KG1 (cell line): ENCODE results near the gene NDUFV1.
"Not testable (repeated sequence)": the region's sequence is repeated elsewhere in the genome, so short reads cannot be mapped to it uniquely, and the experiment has no call there.

ENCODE experiments used
- DNase-seq: peaks from one replicate; lab custom pipeline; 2025; lab: John Stamatoyannopoulos, UW

NDUFV1 gene

DNA sequence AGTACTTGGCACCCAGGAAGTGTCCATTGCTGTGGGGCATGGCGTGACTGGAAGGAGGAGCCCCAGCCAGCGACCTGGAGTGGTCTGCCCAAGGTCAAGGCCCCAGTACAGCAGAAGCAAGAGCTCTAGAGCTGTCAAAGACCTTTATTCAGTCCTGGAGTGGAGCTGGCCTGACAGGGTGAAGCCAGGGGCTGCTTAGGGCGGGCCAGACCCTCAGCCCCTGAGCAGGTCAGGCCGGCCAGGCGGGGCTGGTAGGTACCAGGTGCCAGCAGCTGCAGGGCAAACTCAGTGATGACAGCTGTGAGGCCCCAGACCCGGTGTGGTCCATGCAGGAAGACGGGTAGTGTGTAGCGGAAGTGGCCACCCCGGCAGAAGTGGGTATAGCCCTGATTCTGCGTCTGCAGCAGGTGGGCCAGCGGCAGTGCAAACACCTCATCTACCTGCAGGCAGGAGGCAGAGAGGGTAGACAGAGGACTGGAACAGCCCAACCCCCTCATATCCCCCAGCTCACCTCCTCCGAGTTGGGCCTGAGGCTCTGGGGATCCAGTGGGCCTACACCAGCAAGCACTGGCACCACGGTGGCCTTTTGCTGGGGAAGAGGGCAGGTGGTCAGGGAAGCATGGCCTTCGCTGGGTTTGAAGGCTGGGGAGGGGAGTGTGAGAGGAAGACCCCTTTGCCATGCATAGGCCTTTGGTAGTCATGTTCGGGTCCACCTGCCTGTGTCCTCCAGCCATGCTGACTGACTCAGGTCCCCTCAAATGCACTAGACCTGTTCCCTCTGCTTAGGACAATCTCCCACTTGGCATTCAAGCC is 21.3 kb downstream of the NDUFV1 start:
- no peak for DNase-seq

DNA sequence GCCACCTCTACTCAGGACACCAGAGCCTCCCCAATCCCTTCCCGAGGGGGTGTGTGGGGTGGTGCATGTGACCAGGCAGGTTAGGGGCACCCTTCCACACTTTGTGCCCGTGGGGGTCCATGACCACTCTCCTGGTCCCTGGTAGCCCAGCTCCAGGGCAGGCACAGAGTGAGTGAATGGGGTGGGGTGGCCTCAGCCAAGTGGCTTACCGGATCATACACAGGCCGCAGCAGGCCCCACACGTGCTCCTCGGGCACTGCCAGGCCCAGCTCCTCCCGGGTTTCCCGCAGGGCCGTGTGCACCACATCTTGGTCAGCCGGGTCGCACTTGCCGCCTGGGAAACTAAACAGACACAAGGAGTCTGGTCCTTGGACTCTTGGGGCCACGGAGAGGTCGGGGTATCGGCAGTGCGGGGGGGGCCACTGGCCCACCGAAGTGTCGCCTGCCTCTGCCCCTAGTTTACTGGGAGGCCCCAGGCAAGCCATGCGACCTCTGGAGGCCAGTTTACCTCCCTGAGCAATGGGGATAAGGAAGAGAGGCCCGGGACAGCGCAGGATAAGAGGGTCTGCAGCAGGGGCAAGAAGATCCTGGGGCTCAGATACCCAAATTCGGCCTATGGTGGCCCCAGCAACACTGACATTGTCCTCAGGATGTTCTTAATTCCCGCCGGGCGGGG is 22.1 kb downstream of the NDUFV1 start:
- no peak for DNase-seq

DNA sequence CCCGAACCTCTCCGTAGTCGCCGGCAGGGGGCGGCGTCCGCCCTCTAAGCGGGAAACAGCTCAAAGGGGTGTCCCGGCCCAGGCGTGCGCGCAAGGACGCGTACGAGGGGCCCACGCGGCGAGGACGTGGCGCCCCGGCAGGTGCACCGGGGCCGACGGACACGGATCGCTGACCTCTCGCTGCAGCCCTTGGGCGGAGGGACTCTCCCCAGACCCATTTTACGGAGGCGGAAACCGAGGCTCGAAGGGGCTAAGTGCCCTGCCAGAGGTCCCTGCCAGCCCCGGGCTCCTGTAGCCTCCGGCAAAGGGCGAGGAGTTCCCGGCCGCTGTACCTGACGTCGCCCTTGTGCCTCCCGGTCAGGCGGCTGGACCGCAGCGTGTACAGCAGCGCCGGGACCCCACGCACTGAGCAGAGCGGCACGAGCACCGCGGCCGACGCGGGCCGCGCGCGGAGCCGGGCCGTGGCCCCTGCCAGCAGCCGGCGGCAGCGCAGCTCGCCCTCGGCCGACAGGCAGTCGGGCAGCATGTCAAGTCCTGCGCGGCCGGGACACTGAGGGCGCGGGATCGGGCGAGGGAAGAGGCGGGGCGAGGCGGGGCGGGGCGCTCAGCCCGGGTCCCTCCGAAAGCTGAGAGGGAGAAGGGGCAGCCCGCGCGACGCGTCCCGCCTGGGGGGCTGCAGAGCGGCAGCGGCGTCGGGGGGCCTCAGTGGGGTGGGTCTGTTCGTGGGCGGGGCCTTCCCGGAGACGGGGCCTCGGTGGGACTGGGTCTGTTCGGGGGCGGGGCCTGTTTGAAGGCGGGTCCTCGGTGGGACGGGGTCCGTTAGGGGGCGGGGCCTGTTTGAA is 22.9 kb downstream of the NDUFV1 start, which contains the start of gene NUDT8:
Gene NUDT8, minus strand, starts transcription at position 552 of the 842 bp plus-strand sequence. Its CDS starts 26 bp downstream, at position 526.
- DNase-seq: peak; percentile 86

DNA sequence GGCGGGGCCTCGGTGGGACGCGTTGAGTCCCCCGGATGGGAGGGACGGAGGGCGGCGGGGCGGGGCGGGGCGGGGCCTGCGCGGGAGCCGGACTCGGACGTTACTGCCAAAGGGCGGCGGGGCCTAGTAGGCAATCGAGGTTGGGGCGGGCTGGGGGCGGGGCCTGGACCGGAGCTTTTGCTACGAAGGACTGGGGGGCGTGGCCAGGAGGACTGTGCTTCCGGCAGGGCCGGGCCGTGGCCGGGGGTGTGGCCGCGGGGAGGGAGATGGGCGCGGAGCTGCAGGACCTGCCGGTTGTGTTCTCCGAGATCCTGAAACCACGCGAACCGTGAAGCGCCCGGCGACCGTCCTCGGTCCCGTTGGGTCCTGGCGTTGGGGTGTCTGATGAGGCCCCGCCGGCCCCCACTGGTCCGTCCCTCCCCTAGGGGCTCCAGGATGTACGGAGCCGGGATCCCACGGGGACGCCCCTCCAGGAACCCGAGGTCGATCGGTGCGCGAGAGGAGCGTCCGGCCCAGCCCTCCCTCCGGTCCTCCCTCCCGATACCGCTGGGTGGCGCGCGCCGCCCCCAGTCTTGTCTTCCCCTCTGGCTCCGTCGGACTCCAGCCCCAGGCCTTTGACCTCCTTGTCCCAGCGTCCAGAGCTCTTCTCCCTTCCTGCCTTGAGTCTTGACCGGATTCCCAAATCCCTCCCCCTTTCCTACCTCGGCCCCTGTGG is 23.6 kb downstream of the NDUFV1 start:
- peak; percentile 98 for DNase-seq

DNA sequence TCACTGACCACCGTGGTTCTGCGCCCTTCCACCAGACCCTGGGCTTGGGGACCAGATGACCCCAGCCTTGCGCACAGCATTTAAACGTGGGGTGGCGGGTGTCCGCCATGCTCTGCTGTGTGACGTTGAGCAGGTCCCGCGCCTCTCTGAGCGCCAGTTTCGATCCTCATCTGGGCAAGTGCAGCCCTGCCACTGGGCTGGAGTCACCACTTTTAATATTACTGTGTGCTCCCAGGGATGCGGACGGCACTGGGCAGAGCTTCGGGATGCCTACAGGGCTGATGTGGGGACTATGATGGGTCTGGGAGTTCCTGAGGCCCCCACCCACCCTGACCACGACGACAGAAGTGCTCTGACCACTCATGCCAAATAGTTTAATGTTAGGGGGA is 24.2 kb downstream of the NDUFV1 start:
- DNase-seq: no peak

DNA sequence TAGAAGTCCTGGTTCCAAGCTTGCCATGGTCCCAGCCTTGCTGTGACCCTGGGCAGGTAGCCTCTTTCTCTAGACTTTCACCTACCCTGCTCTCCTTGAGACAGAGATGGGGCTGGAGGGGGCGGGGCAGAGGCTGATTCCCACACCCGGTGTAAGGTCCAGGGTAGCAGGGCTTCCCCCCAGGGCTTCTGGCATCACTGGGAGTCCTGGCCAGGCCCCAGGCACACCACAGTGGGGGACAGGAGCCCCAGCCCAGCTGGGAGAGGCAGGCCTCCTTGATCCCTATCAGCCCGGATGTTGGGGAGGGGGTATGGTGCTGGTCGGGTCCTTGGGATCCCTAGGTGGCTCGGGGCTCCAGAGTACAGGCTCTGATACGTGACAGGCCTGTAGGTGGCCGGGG is 24.7 kb downstream of the NDUFV1 start:
- no peak for DNase-seq

DNA sequence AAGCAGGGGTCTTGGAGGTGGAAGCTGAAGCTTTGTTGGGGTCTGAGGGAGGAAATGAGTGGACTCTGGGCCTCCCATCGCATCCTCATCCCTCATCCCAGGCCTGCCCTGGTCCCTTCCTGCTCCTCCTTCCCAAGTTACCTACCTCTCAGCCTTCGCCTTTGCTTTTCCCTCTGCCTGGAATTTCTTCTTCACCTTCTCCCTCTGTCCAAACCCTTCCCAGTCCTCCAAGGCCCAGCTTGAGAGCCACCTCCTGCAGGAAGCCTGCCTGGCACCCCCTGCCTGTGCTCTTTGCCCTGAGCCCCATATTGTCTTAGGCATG is 25.1 kb downstream of the NDUFV1 start:
- DNase-seq: no peak

DNA sequence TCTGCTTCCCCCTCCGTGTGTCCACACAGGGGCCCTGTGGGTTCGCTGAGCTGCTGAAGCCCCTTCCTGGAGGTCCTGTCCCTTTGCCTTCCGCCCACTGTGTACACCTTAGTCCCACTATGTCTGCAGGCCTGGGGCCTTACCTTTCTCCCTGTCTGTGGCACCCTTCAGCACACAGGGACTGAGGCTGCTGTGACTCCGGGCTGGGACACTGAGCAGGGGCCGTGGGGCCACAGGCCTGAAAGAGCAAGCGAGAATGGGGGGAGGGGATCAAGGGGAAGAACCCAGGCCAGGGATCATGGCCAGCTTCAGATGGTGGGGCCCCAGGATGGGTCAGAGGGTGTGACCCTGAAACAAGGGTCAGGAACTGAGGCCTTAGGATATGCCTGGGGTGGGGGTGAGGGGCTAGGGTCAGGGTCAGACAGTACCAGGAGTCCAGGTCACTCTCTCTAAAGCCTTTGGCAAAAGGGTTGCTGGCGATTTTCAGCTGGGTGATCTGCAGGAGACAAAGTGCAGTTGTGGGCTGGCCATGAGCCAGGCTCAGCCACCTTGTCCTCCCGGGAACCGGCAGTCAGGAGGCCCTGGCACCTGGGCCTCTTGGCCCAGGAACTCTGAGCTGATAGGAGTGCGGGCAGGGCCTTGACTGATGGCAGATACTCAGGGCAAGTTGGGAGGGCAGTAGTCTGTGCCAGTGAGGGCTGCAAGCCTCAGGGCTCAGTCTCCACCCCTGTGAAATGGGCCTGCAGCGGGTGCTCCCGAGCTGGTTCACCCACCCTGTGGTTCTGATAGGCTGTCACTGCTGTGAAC is 25.6 kb downstream of the NDUFV1 start:
- no peak for DNase-seq

DNA sequence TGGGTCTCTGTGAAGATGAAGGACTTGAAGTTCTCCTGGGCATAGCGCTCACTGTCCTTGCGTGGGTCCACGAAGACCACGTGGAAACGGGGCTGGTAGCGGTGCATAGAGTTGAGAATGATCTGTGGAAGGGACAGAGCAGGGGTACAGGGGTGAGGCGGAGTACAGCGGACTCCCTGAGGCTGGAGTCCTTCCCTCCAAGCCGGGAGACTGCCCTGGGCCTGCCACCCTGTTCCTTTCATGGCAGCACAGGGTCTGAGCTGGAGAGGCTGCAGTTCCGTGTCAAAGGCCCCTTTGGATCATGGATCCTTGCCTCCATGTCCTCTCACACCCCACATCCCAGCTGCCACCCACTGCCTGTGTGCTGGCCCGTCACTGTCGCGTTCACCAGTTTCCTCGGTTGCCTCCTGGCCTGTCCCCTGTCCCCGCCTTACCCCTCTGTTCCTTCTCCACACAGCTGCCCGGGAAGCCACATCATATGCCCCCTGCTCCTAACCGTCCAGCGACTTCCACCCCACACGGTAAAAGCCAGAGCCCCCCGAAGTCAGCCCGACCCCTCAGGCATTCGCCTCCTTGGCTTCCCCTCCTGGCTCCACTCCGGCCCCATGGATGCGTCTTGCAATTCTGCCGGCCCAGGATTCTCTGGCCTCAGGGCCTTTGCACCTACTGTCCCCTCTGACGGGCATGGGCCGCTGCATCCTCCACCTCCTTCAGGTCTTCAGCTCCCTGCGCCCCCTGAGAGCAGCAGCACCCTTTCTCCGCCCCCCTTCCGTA is 26.4 kb downstream of the NDUFV1 start:
- no peak for DNase-seq

DNA sequence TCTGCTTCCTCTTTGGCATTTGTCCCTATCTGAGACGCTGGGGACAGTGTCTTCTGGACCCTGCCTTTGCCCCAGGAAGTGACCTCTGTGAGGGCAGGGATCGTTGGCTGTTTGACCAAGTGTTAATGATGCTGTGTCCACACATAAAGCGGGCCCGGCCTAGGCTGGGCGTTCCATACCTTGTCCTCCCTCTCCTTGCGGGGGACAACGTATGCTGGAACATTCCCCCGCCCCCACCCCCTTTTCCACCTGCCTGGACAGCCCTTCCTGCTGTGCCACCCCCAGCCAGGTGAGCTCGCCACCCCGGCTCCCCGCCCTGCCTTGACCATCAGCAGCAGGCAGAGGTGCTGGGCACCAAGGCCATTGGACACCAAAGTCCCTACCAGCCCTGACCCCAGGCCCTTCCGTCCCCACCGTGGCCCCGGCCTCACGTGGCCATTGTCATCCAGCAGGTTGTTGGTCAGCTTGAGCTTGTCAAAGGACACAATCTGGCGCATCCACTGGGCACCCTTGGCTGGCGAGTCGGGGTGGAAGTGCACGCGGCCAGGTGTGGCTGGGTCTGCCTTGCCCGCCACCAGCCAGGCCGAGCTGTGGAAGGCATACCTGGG is 27.1 kb downstream of the NDUFV1 start:
- no peak for DNase-seq

DNA sequence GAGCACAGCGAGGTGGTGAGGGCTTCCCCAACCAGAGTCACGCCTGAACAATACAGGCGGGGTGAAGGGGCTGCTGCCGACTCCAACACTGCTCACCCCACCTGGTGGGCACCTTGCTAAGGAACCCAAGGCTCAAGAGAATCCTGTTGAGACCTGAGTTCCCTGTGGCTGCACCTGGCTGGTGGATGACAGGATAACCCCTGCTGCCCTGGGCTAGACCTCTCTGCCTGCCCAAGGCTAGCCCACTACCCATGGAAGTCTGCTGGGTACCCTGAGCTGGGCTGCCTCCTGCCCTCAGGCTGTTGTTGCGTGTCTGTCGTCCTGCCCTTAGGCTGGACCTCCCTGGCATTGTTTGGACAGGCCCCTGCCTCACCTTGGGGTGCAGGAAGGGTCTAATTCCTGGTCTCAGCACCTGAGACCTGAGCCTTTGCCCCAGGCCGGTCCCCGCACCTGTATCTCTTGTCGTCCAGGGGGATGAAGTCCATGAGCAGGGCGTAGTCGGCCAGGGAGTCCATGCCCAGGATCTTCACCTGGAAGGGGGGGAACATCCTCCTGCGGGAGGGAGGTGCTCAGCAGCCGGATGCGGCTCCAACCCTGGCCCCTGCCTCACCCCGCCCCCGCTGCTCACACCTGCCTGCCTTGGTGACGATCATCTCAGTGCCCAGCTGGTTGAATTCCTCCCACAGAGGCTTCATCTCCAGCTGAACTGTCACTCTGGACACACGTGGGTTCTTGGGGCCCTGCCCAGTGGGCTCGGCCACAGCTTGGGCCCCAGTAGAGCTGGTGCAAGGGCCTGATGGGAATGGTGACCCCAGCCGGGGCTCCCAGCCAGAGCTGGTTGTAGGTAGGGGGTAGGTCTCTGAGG is 27.9 kb downstream of the NDUFV1 start:
- no peak for DNase-seq

DNA sequence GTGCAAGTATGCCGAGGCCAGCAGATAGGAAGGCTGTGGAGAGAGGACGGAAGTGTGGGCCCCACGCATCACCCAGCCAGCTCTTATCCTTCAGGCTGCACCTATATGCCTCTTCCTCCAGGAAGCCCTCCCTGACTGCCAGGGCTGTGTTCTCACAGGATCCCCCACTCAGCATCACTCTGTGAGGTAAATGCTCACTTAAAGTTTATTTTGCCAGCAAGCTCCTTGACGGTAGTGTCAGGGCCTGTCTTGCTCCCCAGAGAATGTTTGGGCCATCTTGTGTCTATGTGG is 28.4 kb downstream of the NDUFV1 start:
- no peak for DNase-seq

DNA sequence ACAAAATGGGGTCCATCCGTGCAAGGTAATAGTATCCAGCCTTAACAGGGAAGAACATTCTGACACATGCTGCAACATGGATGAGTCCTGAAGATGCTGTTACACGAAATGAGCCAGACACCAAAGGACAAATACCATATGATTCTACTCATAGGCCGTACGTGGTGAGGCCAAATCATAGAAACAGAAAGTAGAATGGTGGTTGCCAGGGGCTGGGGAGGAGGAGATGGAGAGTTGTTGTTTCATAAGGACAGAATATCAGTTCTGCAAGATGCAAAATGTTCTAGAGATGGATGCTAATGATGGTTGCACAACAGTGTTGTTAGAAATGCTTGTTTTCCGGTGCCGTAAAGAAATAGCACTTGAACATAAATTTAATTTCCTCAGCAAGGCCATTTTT is 30.2 kb downstream of the NDUFV1 start:
- no peak for DNase-seq

DNA sequence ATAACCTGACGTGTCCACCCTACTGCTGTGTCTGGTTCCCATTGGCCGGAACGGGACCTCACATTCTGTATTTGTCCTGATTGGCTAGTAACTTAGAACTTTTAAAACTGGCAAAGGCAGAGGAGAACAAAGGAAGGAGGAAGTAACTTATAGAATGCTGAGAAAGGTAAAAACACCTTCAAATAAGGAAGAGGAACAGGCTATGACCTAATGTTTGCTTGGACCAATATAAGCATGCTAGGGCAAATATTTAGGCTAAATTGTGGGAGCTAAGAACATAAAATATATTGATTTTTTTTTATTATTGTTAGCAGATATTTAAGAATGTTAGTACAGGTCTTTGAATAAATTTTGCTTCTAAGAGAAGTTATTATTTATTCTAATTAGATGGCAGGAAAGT is 30.7 kb downstream of the NDUFV1 start:
- not testable (repeated sequence) for DNase-seq

DNA sequence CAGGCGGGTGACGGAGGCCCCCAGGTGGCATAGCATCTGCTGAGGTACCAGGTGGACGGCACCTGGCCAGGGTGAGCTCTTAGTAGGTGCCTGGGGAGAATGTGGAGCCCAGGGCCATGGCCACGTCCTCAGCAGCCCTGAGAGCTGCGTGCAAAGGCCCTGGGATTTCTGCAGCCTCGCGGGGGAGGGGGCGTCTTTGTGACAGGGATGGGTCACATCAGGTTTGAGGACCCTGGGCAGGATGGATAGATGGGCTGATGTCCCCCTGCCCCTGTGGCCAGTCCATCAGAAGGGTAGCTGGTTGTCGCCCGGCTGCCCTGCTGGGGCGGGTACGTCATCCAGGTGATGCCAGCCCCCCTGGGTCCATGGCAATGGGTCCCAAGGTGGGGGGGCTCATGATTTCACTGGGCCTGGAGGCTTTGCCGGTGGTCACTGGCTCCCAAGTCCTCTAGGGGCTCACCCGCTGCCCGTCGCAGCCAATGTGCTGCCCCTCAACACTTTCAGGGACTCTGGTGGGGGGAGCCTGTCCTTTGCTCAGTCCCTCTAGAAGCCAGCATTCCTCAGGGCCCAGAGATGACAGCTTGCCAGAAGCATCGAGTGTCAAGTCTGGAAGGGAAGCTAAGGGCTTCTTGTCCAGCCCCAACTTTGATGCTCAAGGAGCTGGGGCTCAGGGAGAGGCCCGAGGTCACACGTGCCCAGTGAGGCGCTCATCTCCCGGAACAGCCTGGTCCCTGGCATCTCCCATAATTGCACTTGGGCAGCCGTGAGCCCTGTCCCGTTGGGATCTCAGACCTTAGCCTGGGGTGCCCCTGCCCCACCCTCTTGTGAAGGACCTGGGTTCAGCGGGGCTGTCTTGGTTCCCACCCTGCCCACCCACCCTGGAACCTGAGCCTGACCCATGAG is 32.0 kb downstream of the NDUFV1 start:
- DNase-seq: no peak

DNA sequence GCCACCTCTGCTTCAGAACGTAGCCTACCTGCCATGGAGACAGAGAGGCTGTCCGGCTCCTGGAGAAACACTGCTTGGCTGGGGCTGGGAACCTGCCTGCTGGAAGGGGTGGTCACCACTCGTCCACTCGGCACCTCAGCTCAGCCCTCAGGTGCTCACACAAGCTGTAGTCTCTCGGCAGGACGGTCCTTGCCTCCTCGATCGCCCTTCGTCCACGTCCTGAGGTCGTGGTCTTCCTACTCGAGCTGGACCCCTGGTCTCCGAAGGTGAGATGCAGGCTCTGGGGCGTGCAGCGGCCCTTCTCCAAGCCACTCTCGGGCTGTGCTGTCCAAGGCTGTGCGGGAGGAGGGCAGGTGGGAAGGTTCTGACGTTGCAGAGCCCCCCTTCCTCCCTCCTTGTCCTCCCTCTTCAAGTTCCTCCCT is 32.7 kb downstream of the NDUFV1 start, which contains the start of gene TBX10:
Gene TBX10, minus strand, starts transcription at position 326 of the 422 bp plus-strand sequence. Its CDS starts 291 bp downstream, at position 35.
- DNase-seq: no peak

DNA sequence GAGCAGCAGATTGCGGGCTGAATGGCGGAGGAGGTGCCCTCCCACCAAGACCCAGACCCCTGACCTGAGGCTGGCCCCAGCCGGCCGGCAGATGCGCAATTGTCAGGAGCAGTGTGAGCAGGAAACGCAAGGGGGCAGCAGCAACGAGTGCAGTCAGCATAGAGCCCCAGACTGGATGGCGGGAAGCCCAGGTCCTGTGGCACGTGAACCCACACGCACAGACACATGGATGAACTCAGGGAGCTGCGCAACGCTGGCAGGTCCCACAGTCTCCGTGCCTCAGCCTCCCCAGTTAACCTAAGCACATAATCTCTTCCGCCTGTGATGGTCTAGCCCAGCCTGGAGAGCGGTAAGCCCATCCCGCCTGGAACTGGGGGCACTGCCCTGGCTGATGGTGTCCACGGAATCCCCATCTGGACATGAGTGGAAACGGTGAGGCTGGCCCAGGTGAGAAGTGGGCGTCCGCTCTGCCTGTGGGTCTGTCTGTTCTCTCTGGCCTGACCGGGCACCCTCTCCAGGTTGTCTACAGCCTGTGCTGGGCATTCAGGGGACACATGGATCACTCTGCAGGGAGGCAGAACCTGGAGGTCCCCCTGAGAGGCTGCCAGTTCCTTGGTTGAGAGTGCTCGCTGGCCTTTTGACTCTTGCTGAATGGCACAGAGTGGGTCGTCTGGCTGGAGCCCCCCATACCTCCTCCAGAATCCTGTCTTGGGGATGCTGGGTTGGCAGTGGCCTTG is 33.5 kb downstream of the NDUFV1 start:
- no peak for DNase-seq
